ENCODE measurements around the gene POLR3A. TPM values are rescaled to one million over a fixed set of nuclear protein-coding genes. Genes with fewer than 3 reads are reported as not detected.

POLR3A gene
- total and polyA plus RNA-seq, 2 of the 13 experiments (the other 11 are each of a cell fraction or from before 2014, with no cell fraction given), result 13.6 to 19.2 TPM

DNA sequence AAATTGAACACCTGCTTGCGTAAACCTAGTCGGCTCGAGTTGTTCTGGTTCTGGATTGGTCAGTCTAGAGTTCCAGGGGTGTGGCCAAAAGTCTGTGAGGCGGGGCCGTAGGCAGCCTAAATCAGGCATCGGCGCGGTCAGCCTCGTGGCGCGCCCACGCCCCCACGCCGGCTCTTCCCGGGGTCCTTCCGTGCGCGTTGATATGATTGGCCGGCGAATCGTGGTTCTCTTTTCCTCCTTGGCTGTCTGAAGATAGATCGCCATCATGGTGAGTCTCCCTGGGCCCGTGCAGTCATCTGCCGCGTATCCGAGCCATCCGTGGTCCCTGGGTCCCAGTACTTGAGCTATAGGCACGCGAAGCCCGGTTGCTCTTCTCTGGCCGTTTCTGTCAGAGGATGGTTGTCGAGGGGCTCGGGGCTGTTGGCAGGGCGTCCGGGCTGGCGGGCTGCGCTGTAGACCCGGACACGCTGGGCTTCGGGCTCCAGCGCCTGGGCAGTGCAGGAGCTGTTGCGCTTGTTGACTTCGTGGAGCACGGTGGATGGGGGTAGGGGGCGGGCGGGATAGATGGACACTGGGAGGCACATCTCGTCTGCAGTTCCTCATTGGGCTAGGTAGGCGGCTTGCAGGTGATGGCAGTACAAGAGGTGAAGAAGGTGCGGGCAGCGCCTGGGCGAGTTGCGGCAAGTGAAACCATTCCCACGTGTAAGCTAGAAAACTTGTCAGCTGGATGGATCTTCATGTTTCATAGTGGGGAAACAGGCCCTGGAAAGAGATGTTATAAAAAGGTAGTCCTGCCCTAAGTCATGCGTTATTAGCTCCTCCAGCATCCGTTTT lies 4.5 kb upstream of the POLR3A start, which contains the start of gene RPS24 (continued):
- TF ChIP-seq, protein P1, sequence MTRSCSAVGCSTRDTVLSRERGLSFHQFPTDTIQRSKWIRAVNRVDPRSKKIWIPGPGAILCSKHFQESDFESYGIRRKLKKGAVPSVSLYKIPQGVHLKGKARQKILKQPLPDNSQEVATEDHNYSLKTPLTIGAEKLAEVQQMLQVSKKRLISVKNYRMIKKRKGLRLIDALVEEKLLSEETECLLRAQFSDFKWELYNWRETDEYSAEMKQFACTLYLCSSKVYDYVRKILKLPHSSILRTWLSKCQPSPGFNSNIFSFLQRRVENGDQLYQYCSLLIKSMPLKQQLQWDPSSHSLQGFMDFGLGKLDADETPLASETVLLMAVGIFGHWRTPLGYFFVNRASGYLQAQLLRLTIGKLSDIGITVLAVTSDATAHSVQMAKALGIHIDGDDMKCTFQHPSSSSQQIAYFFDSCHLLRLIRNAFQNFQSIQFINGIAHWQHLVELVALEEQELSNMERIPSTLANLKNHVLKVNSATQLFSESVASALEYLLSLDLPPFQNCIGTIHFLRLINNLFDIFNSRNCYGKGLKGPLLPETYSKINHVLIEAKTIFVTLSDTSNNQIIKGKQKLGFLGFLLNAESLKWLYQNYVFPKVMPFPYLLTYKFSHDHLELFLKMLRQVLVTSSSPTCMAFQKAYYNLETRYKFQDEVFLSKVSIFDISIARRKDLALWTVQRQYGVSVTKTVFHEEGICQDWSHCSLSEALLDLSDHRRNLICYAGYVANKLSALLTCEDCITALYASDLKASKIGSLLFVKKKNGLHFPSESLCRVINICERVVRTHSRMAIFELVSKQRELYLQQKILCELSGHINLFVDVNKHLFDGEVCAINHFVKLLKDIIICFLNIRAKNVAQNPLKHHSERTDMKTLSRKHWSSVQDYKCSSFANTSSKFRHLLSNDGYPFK (CRISPR knock-in tag; IDR thresholded peaks at IDR 0.05; ENCODE audit: borderline replicate concordance), result peak; percentile 65; the same call in 1 of the 2 replicates
- TF ChIP-seq ZNF205 (CRISPR knock-in tag; IDR thresholded peaks at IDR 0.05), result peak; percentile 21; the same call in 1 of the 2 replicates
- peak; percentile 88 for TF ChIP-seq PHF8 (CRISPR knock-in tag; IDR thresholded peaks at IDR 0.05)
- peak; percentile 46; the same call in 1 of the 2 replicates for TF ChIP-seq ZNF264 (CRISPR knock-in tag; IDR thresholded peaks at IDR 0.05)
- no peak for TF ChIP-seq ZNF780A (CRISPR knock-in tag; IDR thresholded peaks at IDR 0.05)
- TF ChIP-seq, protein P2, sequence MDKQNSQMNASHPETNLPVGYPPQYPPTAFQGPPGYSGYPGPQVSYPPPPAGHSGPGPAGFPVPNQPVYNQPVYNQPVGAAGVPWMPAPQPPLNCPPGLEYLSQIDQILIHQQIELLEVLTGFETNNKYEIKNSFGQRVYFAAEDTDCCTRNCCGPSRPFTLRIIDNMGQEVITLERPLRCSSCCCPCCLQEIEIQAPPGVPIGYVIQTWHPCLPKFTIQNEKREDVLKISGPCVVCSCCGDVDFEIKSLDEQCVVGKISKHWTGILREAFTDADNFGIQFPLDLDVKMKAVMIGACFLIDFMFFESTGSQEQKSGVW (CRISPR knock-in tag; IDR thresholded peaks at IDR 0.05; ENCODE audit: borderline replicate concordance), result no peak
- peak; percentile 70 for TF ChIP-seq SRSF1 (optimal IDR thresholded peaks at IDR 0.05; ENCODE audit: low read depth, low read length)
- peak; percentile 58; the same call in 1 of the 2 replicates for TF ChIP-seq ARNTL (CRISPR knock-in tag; IDR thresholded peaks at IDR 0.05)
- TF ChIP-seq ZKSCAN5 (CRISPR knock-in tag; IDR thresholded peaks at IDR 0.05), result no peak
- TF ChIP-seq ZBTB3 (CRISPR knock-in tag; IDR thresholded peaks at IDR 0.05; ENCODE audit: borderline replicate concordance, low read depth), result 0 out of 2 replicates have a peak, but pooled peaks have one; percentile 47
- TF ChIP-seq, protein P3, sequence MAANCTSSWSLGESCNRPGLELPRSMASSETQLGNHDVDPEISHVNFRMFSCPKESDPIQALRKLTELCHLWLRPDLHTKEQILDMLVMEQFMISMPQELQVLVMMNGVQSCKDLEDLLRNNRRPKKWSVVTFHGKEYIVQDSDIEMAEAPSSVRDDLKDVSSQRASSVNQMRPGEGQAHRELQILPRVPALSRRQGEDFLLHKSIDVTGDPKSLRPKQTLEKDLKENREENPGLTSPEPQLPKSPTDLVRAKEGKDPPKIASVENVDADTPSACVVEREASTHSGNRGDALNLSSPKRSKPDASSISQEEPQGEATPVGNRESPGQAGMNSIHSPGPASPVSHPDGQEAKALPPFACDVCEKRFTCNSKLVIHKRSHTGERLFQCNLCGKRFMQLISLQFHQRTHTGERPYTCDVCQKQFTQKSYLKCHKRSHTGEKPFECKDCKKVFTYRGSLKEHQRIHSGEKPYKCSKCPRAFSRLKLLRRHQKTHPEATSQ (CRISPR knock-in tag; IDR thresholded peaks at IDR 0.05; ENCODE audit: borderline replicate concordance), result 0 out of 2 replicates have a peak, but pooled peaks have one; percentile 74
- no peak for TF ChIP-seq CHD2 (IDR thresholded peaks at IDR 0.05; ENCODE audit: low read depth, low read length)
- TF ChIP-seq KDM5B (CRISPR knock-in tag; IDR thresholded peaks at IDR 0.05; ENCODE audit: borderline replicate concordance), result peak; percentile 81; the same call in 1 of the 2 replicates
- TF ChIP-seq CEBPB (IDR thresholded peaks at IDR 0.05; ENCODE audit: borderline replicate concordance, low read depth, low read length), result peak; percentile 89
- TF ChIP-seq ZFP1 (CRISPR knock-in tag; IDR thresholded peaks at IDR 0.05), result peak; percentile 33; the same call in 1 of the 2 replicates
- TF ChIP-seq ZMYM3 (CRISPR knock-in tag; IDR thresholded peaks at IDR 0.05), result 0 out of 2 replicates have a peak, but pooled peaks have one; percentile 41
- no peak for TF ChIP-seq SMARCC2 (IDR thresholded peaks at IDR 0.05)
- TF ChIP-seq E2F1 (CRISPR knock-in tag; IDR thresholded peaks at IDR 0.05), result 0 out of 2 replicates have a peak, but pooled peaks have one; percentile 49
- TF ChIP-seq, protein P4, sequence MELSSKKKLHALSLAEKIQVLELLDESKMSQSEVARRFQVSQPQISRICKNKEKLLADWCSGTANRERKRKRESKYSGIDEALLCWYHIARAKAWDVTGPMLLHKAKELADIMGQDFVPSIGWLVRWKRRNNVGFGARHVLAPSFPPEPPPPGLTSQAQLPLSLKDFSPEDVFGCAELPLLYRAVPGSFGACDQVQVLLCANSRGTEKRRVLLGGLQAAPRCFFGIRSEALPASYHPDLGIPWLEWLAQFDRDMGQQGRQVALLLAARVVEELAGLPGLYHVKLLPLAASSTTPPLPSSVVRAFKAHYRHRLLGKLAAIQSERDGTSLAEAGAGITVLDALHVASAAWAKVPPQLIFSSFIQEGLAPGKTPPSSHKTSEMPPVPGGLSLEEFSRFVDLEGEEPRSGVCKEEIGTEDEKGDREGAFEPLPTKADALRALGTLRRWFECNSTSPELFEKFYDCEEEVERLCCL (CRISPR knock-in tag; IDR thresholded peaks at IDR 0.05; ENCODE audit: borderline replicate concordance), result 0 out of 2 replicates have a peak, but pooled peaks have one; percentile 39
